GM23338 (cell line): ENCODE data around the gene RWDD3. TPM values are rescaled to one million over a fixed set of nuclear protein-coding genes. Genes with fewer than 3 reads are reported as not detected.

Experiments used
- ATAC-seq: fragments of 200-7000 bp; cut with Tn5 transposase; 3 replicates; pipeline ENCODE4 v1.9.1; 2020
- DNase-seq: peaks from one replicate; pipeline ENCODE4 v3.0.0-alpha.2; 2015; ENCODE audit warnings: low spot score
- H2AFZ ChIP-seq: fragments of 200-600 bp; sonication (generic); 2 replicates; pipeline ENCODE4 v1.8.0; 2016; ENCODE audit warnings: antibody characterized with exemption, mild to moderate bottlenecking, moderate library complexity
- H3F3A ChIP-seq: fragments of 200-600 bp; sonication (generic); replicated peaks from 2 replicates; pipeline ENCODE4 v1.8.0; 2017; ENCODE audit warnings: antibody characterized with exemption, mixed run types, low read depth
- H3K27ac ChIP-seq: fragments of 200-600 bp; sonication (generic); 2 replicates; pipeline ENCODE4 v1.6.1; 2016; ENCODE audit warnings: low read depth
- H3K27me3 ChIP-seq: fragments of 200-600 bp; sonication (generic); 2 replicates; pipeline ENCODE4 v1.8.0; 2016; ENCODE audit warnings: mild to moderate bottlenecking, mixed run types, moderate library complexity; ENCODE audit not compliant: insufficient read depth
- H3K36me3 ChIP-seq: fragments of 200-600 bp; sonication (generic); 2 replicates; pipeline ENCODE4 v1.8.0; 2016; ENCODE audit warnings: mild to moderate bottlenecking; ENCODE audit not compliant: insufficient read depth
- H3K4me1 ChIP-seq: fragments of 200-600 bp; sonication (generic); 2 replicates; pipeline ENCODE4 v1.8.0; 2016; ENCODE audit warnings: mild to moderate bottlenecking, moderate library complexity; ENCODE audit not compliant: insufficient read depth
- H3K4me2 ChIP-seq: fragments of 200-600 bp; sonication (generic); 2 replicates; pipeline ENCODE4 v1.7.1; 2017; ENCODE audit warnings: mixed run types
- H3K4me3 ChIP-seq: fragments of 200-600 bp; sonication (generic); 2 replicates; pipeline ENCODE4 v1.6.1; 2016; ENCODE audit warnings: mixed run types
- H3K79me2 ChIP-seq: fragments of 200-600 bp; sonication (generic); replicated peaks from 2 replicates; pipeline ENCODE4 v1.8.0; 2017; ENCODE audit warnings: mild to moderate bottlenecking; ENCODE audit not compliant: insufficient read depth
- H3K9me2 ChIP-seq: fragments of 200-600 bp; sonication (generic); 2 replicates; pipeline ENCODE4 v1.8.0; 2017; ENCODE audit not compliant: insufficient read depth
- H4K20me1 ChIP-seq: fragments of 200-600 bp; sonication (generic); replicated peaks from 2 replicates; pipeline ENCODE4 v1.8.0; 2017; ENCODE audit warnings: mild to moderate bottlenecking; ENCODE audit not compliant: insufficient read depth
- H3K27ac Mint-ChIP-seq: 2 replicates; pipeline ENCODE4 v1.8.0; 2020; ENCODE audit warnings: inconsistent platforms, mild to moderate bottlenecking, moderate library complexity, mixed read lengths
- H3K27me3 Mint-ChIP-seq: 3 replicates; pipeline ENCODE4 v1.8.0; 2022; ENCODE audit warnings: low read depth, mild to moderate bottlenecking, moderate library complexity, mixed read lengths, inconsistent platforms; ENCODE audit not compliant: insufficient read depth, poor library complexity
- H3K36me3 Mint-ChIP-seq: 3 replicates; pipeline ENCODE4 v1.8.0; 2021; ENCODE audit warnings: low read depth, mild to moderate bottlenecking, inconsistent platforms, moderate library complexity, mixed read lengths
- H3K4me1 Mint-ChIP-seq: 3 replicates; pipeline ENCODE4 v1.8.0; 2020; ENCODE audit warnings: mild to moderate bottlenecking, inconsistent platforms, mixed read lengths
- H3K4me3 Mint-ChIP-seq: 3 replicates; pipeline ENCODE4 v1.8.0; 2021; ENCODE audit warnings: moderate library complexity, mild to moderate bottlenecking, inconsistent platforms, mixed read lengths
- H3K9me3 Mint-ChIP-seq: 3 replicates; pipeline ENCODE4 v1.8.0; 2020; ENCODE audit warnings: moderate library complexity, mild to moderate bottlenecking, inconsistent platforms, mixed read lengths
- EZH2 ChIP-seq: fragments of 200-600 bp; sonication (generic); IDR thresholded peaks from one replicate; pipeline ENCODE4 v1.8.0; 2017; ENCODE audit warnings: antibody characterized with exemption, mild to moderate bottlenecking, low read depth; ENCODE audit not compliant: unreplicated experiment
- EZH2phosphoT487 ChIP-seq: fragments of 200-600 bp; sonication (generic); IDR thresholded peaks from one replicate; pipeline ENCODE4 v1.8.1; 2018; ENCODE audit warnings: antibody characterized with exemption; ENCODE audit not compliant: unreplicated experiment
- NANOG ChIP-seq: IDR thresholded peaks from 2 replicates; pipeline ENCODE4 v1.6.1; 2016; ENCODE audit warnings: antibody characterized with exemption, borderline replicate concordance
- POLR2AphosphoS5 ChIP-seq: IDR thresholded peaks from 2 replicates; pipeline ENCODE4 v1.6.1; 2016; ENCODE audit warnings: antibody characterized with exemption, low read depth
- STAT1 ChIP-seq: IDR thresholded peaks from one replicate; pipeline ENCODE4 v1.6.1; 2016; ENCODE audit warnings: antibody characterized with exemption; ENCODE audit not compliant: unreplicated experiment
- ZNF114 ChIP-seq: fragments of 250-450 bp; sonication (Bioruptor Pico); IDR thresholded peaks from 2 replicates; pipeline ENCODE4 v1.5.0; 2020; ENCODE audit warnings: mild to moderate bottlenecking, moderate library complexity
- polyA plus RNA-seq: library from polyadenylated mRNA; unstranded; fragments of >200 nt; fragmentation: Nextera tagmentation; extraction: Ambion mirVana; gene quantifications from 2 replicates; pipeline ENCODE4 v1.2.1, GENCODE V29; 2016
- total RNA-seq: library from RNA; depleted of rRNA; stranded (reverse); fragments of >200 nt; shearing (Covaris generic); gene quantifications from 2 replicates; pipeline ENCODE4 v1.2.3, GENCODE V29; 2014
- TF ChIP-seq, protein P1 (sequence below): IDR thresholded peaks from one replicate; pipeline ENCODE4 v1.6.1; 2018; ENCODE audit warnings: antibody characterized with exemption; ENCODE audit not compliant: unreplicated experiment
- TF ChIP-seq, protein P2 (sequence below), 2 experiments: fragments of 200-600 bp in 1 of 2; sonication (generic) in 1 of 2; conservative IDR thresholded peaks; 2 replicates each; pipeline versions ENCODE4 v1.5.1 to v1.6.1; 2016 to 2017; ENCODE audit warnings: antibody characterized with exemption in 2 of 2, low read depth in 2 of 2, mild to moderate bottlenecking in 2 of 2, moderate library complexity in 1 of 2
- TF ChIP-seq, protein P3 (sequence below): IDR thresholded peaks from 2 replicates; pipeline ENCODE4 v1.6.1; 2016; ENCODE audit warnings: antibody characterized with exemption
- TF ChIP-seq, protein P4 (sequence below): fragments of 250-450 bp; sonication (Bioruptor Pico); IDR thresholded peaks from 2 replicates; pipeline ENCODE4 v1.5.0; 2020; ENCODE audit warnings: mild to moderate bottlenecking, moderate library complexity

The RWDD3 gene
- total and polyA plus RNA-seq, 2 experiments from 2014 or later = 19.3 to 50.7 TPM

DNA sequence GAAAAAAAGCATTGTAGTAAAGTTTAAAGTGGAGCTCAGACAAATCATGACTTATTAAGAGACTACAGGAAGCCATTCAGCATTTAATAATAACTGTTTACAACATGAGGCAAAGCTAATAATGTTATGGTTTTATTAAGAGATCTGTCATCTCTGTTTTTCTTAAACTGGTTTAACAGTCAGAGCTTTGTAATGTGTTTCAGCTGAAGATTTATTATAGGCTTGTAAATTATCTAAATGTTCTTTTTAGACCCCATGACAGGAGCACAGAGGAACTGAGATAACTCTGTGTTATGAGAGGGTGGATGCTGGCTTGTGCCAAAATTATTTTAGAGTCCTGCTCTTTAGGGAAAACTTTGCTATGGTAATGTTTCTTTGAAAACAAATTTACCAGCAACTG is 38.0 kb upstream of the RWDD3 start (continued):
- TF ChIP-seq, protein P1, sequence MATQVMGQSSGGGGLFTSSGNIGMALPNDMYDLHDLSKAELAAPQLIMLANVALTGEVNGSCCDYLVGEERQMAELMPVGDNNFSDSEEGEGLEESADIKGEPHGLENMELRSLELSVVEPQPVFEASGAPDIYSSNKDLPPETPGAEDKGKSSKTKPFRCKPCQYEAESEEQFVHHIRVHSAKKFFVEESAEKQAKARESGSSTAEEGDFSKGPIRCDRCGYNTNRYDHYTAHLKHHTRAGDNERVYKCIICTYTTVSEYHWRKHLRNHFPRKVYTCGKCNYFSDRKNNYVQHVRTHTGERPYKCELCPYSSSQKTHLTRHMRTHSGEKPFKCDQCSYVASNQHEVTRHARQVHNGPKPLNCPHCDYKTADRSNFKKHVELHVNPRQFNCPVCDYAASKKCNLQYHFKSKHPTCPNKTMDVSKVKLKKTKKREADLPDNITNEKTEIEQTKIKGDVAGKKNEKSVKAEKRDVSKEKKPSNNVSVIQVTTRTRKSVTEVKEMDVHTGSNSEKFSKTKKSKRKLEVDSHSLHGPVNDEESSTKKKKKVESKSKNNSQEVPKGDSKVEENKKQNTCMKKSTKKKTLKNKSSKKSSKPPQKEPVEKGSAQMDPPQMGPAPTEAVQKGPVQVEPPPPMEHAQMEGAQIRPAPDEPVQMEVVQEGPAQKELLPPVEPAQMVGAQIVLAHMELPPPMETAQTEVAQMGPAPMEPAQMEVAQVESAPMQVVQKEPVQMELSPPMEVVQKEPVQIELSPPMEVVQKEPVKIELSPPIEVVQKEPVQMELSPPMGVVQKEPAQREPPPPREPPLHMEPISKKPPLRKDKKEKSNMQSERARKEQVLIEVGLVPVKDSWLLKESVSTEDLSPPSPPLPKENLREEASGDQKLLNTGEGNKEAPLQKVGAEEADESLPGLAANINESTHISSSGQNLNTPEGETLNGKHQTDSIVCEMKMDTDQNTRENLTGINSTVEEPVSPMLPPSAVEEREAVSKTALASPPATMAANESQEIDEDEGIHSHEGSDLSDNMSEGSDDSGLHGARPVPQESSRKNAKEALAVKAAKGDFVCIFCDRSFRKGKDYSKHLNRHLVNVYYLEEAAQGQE = no peak
- TF ChIP-seq EZH2 (no peak), POLR2AphosphoS5 (no peak), EZH2phosphoT487 (no peak), ZNF114 (CRISPR knock-in tag) (no peak)
- TF ChIP-seq, protein P2, sequence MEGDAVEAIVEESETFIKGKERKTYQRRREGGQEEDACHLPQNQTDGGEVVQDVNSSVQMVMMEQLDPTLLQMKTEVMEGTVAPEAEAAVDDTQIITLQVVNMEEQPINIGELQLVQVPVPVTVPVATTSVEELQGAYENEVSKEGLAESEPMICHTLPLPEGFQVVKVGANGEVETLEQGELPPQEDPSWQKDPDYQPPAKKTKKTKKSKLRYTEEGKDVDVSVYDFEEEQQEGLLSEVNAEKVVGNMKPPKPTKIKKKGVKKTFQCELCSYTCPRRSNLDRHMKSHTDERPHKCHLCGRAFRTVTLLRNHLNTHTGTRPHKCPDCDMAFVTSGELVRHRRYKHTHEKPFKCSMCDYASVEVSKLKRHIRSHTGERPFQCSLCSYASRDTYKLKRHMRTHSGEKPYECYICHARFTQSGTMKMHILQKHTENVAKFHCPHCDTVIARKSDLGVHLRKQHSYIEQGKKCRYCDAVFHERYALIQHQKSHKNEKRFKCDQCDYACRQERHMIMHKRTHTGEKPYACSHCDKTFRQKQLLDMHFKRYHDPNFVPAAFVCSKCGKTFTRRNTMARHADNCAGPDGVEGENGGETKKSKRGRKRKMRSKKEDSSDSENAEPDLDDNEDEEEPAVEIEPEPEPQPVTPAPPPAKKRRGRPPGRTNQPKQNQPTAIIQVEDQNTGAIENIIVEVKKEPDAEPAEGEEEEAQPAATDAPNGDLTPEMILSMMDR (conservative IDR thresholded peaks at IDR 0.05; ENCODE audit: low read depth in 2 of 2) = no peak

DNA sequence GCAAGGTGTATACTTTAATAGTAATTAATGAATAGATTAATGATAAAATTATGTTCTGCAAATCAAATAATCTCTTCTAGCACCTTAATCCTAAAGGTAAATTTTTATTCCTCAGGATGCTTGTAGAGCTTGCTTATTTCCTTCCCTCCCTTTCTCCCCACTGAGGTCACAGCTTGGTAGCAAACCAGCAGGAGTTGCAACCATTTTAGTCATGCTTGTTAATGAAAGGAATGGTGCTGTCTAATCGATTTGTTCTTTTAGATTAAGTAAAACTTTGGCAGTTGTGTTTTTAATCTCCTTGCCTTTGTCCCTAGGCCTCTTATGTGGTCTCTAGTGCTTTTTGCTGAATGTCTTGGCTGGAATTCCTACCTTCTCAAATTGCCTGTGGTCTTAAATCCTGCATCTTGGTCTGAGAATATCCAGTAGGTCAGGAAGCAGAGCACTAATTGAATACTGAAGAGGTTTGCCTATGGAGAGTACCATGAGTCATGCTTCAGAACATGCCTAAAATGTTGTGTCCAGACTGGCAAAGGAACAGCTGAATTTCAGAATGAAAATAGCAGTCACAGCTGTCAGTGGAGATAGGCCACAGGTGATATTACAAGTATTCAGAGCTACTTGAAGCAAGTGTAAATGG is 36.3 kb upstream of the RWDD3 start:
- Histone ChIP-seq H3F3A (no peaks in the 10 kb centered on the region), H3K79me2 (no peaks in the 10 kb centered on the region), H3K27me3 (no peaks in the 10 kb centered on the region), H3K27ac (no peak overlapping the region), H3K4me2 (no peak overlapping the region), H2AFZ (no peak overlapping the region), H4K20me1 (no peaks in the 10 kb centered on the region), H3K4me3 (no peak overlapping the region), H3K36me3 (no peaks in the 10 kb centered on the region), H3K4me1 (no peaks in the 10 kb centered on the region), H3K9me2 (no peaks in the 10 kb centered on the region)
- Mint-ChIP-seq H3K27ac (peak overlapping the region; percentile 25; the same call in 1 of the 2 replicates), H3K4me3 (no peak overlapping the region), H3K9me3 (no peaks in the 10 kb centered on the region), H3K36me3 (no peaks in the 10 kb centered on the region), H3K27me3 (no peaks in the 10 kb centered on the region), H3K4me1 (peaks cover 4% of the 10 kb centered on the region)
- no peak for DNase-seq
- no peak for ATAC-seq
- TF ChIP-seq EZH2phosphoT487 = no peak
- no peak for TF ChIP-seq ZNF114 (CRISPR knock-in tag)
- TF ChIP-seq, protein P3, sequence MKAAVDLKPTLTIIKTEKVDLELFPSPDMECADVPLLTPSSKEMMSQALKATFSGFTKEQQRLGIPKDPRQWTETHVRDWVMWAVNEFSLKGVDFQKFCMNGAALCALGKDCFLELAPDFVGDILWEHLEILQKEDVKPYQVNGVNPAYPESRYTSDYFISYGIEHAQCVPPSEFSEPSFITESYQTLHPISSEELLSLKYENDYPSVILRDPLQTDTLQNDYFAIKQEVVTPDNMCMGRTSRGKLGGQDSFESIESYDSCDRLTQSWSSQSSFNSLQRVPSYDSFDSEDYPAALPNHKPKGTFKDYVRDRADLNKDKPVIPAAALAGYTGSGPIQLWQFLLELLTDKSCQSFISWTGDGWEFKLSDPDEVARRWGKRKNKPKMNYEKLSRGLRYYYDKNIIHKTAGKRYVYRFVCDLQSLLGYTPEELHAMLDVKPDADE = no peak
- TF ChIP-seq, protein P4, sequence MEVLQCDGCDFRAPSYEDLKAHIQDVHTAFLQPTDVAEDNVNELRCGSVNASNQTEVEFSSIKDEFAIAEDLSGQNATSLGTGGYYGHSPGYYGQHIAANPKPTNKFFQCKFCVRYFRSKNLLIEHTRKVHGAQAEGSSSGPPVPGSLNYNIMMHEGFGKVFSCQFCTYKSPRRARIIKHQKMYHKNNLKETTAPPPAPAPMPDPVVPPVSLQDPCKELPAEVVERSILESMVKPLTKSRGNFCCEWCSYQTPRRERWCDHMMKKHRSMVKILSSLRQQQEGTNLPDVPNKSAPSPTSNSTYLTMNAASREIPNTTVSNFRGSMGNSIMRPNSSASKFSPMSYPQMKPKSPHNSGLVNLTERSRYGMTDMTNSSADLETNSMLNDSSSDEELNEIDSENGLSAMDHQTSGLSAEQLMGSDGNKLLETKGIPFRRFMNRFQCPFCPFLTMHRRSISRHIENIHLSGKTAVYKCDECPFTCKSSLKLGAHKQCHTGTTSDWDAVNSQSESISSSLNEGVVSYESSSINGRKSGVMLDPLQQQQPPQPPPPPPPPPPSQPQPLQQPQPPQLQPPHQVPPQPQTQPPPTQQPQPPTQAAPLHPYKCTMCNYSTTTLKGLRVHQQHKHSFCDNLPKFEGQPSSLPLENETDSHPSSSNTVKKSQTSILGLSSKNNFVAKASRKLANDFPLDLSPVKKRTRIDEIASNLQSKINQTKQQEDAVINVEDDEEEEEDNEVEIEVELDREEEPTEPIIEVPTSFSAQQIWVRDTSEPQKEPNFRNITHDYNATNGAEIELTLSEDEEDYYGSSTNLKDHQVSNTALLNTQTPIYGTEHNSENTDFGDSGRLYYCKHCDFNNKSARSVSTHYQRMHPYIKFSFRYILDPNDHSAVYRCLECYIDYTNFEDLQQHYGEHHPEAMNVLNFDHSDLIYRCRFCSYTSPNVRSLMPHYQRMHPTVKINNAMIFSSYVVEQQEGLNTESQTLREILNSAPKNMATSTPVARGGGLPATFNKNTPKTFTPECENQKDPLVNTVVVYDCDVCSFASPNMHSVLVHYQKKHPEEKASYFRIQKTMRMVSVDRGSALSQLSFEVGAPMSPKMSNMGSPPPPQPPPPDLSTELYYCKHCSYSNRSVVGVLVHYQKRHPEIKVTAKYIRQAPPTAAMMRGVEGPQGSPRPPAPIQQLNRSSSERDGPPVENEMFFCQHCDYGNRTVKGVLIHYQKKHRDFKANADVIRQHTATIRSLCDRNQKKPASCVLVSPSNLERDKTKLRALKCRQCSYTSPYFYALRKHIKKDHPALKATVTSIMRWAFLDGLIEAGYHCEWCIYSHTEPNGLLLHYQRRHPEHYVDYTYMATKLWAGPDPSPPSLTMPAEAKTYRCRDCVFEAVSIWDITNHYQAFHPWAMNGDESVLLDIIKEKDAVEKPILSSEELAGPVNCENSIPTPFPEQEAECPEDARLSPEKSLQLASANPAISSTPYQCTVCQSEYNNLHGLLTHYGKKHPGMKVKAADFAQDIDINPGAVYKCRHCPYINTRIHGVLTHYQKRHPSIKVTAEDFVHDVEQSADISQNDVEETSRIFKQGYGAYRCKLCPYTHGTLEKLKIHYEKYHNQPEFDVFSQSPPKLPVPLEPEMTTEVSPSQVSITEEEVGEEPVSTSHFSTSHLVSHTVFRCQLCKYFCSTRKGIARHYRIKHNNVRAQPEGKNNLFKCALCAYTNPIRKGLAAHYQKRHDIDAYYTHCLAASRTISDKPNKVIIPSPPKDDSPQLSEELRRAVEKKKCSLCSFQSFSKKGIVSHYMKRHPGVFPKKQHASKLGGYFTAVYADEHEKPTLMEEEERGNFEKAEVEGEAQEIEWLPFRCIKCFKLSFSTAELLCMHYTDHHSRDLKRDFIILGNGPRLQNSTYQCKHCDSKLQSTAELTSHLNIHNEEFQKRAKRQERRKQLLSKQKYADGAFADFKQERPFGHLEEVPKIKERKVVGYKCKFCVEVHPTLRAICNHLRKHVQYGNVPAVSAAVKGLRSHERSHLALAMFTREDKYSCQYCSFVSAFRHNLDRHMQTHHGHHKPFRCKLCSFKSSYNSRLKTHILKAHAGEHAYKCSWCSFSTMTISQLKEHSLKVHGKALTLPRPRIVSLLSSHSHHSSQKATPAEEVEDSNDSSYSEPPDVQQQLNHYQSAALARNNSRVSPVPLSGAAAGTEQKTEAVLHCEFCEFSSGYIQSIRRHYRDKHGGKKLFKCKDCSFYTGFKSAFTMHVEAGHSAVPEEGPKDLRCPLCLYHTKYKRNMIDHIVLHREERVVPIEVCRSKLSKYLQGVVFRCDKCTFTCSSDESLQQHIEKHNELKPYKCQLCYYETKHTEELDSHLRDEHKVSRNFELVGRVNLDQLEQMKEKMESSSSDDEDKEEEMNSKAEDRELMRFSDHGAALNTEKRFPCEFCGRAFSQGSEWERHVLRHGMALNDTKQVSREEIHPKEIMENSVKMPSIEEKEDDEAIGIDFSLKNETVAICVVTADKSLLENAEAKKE = no peak
- no peak for TF ChIP-seq EZH2
- no peak for TF ChIP-seq NANOG
- TF ChIP-seq STAT1 = no peak
